A204.1 (cell line): ENCODE results near the gene BMERB1.
"Not testable (repeated sequence)": the region's sequence is repeated elsewhere in the genome, so short reads cannot be mapped to it uniquely, and the experiment has no call there.

Experiments used
- FAIRE-seq: peaks from 2 replicates; lab custom pipeline; 2012; peaks lifted over from hg19 to GRCh38; lab: Jason Lieb, UNC

BMERB1 gene

GRCh38 chr16:15597135-15597534 lies 162.7 kb downstream of the BMERB1 start:
- no peak for FAIRE-seq

DNA sequence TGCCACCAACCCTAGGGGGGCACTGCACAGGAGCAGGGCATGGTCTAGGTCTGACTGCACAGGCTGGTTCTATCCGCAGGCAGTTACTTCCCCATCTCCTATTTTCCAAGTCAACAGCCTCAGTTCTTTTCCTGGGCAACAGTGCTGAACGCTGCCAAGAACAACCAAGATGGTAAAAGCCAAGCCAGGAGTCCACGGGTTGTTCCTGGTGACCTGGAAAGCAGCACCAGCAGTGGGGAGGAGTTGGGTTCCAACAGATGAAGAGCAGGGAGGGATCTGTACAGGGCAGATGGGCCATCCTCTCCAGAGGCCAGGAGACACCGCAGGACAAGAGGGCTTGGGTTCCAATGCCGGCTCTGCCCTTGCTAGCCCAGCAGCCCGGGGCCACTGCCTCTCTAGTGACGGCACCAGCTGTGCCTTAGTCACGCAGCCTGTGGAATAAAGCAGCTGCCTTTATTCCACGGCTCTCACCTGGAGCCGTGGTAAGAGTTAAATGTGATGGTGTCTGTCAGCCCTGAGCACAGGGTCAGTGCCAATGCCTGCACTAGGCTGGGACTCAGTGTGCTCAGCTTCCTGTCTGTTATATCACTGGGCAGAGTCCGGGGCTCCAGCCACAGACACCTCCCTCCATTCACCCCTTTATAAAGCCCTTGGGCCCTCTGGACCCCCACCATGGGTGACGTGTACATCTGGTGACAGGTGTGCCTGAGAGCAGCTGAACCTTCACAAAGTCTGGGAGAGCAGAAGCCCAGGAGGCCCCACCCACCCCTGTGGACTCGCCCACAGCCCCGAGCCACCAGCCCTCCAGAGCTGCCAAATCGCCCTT lies 163.6 kb downstream of the BMERB1 start:
- no peak for FAIRE-seq

DNA sequence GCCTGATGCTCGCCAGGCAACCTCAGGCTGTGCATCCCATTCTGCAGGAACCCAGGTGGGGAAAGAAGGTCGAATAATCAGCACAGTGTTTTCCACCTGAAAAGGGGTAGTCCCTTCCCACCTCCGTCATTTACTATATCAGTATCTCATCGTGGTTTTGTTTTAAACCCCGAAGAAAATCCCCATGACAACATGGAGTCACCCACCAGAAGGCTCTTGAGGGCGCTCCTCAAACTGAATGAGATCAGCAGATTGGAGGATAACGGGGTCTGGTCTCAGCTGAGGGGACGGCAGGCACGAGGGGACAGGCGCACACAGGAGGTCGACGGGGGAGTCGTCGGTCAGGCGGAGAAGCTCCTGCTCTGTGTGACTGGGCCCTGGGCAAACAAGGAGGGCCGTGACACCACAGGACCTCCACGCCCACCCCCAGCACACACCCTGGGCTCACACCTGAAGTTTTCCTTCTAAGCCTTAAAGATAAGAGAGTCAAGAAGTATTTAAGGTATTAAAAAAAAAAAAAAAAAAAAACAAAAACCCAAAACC lies 164.3 kb downstream of the BMERB1 start:
- FAIRE-seq, result no peak

- FAIRE-seq, result no peak
These were observed 165.1 kb downstream of the BMERB1 start for GRCh38 chr16:15599303-15600070.

DNA sequence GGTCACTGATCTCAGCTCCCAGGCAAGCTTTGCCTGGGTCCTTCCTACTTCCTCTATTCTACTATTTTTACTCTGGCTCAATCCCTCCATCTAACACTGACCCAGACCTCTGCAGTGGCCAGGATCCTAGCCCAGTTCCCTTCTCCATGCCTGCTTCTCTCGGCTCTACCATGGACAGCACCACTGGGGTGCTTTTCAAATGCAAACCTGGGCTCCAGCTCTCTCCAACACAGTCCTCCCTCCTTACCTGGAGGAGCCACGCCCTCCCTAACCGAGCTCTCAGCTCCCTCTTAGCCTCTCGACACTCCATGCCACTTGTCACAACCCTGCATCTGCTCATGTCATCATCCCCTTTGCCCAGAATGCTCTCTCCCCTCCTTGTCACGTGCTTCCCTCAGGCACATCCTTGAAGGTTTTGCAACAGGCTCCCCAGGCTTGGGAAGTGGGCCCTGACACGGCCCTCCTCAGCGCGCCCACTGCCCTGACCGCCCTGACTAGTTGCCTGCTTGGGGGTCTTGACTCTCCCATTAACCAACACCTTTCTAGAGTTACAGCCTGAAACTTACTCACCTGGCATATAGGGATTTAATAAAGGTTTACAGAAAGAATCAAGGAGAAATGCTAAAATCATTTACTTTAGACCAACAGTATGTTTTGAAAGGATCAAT lies 167.0 kb downstream of the BMERB1 start:
- no peak for FAIRE-seq

GRCh38 chr16:15602285-15603044 lies 168.1 kb downstream of the BMERB1 start:
- FAIRE-seq, result no peak

- no peak for FAIRE-seq
These were observed 170.4 kb downstream of the BMERB1 start for GRCh38 chr16:15604460-15605440.

DNA sequence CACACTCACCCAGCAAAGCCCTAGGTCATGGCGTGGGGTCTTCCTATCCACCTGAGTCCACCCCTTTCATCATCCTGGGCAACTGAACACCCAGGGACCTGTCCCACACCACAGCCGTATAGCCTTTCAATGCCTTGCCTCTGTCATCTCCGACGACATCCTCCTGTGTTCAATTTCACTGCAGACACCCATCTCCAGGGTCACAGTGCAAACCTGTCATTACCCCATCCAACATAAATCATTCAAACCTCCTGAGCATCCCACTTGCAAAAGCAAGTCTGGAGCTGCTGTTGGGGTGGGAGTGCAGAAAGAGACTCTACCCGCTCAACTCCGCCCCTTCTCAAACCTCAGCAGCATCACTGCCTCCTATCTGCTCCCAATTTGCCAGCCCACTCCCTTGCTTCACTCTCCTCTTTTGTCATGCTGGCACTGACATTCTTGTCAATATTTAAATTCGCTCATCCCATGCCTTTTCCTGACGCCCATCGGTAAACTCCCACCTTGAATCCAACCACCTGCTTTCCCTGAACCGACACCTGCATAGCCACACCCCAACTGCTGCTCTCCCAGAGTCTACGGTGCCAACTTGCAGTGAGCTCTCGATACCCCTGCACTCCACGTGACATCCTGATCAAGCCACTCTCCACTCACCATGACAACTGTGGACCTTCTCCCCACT lies 171.6 kb downstream of the BMERB1 start:
- no peak for FAIRE-seq

- no peak for FAIRE-seq
These were observed 172.3 kb downstream of the BMERB1 start for GRCh38 chr16:15606518-15607220.

DNA sequence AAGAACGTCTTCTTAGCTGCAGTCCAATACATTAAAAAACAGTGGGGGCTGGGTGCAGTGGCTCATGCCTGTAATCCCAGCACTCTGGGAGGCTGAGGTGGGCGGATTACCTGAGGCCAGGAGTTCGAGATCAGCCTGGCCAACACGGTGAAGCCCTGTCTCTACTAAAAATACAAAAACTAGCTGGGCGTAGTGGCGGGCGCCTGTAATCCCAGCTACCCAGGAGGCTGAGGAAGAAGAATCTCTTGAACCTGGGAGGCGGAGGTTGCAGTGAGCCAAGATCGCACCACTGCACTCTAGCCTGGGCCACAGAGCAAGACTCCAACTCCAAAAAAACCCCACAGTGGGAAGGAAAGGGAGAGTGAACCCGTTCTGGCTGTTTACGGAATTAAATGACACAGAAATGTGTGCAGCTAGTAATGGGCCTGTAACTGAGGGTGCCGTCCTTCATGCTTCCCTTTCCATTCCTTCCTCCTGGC lies 172.9 kb downstream of the BMERB1 start:
- FAIRE-seq, result not testable (repeated sequence)

DNA sequence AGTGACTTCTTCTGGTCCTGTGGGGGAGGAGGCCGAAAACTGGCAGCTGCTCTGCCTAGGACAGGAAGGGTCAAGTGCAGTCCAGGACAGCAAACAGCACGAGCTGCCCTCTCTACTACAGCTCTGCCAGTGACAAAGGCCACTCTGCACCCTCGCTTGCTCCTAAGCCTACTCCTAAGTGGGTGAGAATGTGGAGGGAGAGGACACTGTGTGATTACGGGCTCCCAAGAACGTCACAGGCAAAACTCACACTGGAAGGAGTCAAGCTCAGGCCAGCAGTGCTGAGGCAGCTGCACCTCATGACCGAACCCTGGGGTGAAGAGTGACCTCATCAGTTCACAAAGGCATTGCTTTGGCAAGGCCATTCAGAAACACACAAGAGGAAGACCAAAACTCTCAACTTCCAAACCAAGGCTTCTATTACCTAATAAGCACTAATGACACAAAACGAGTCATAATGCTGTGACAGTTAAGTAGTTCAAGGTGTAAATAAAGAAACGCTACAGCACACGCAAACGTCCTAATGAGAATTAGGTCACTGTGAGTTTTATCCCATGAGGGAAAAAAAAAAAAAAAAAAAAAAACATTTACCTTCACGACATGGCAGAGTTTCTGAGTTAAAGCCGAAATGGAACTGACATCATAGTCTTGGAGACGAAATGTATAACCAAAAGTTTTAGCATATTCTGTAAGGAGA lies 173.5 kb downstream of the BMERB1 start:
- no peak for FAIRE-seq

GRCh38 chr16:15608398-15609285 lies 174.3 kb downstream of the BMERB1 start:
- FAIRE-seq, result no peak

- FAIRE-seq, result no peak
These were observed 174.9 kb downstream of the BMERB1 start for GRCh38 chr16:15609286-15609649.

DNA sequence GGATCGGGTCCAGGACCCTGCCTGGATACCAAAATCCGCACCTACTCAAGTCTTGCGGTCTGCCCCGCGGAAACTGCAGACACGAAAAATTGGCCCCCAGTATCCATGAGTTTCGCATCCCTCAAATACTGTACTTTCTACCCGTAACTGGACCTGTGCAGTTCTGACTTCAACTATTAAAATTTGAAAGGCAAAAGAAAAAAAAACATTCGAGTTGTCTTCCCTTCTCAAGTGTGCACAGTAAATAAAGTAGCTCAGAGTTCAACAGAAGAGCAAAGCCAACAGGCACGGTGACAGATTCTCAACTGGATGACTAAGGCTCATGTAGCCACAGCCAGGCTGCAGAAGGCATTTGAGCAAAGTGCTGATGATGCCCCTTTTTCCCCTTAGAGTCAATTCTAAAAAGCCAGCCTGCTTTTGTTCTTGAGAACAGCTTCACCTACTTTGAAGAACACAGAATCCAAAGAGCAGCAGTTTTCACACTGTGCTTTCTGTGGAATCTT lies 176.0 kb downstream of the BMERB1 start:
- FAIRE-seq, result no peak

DNA sequence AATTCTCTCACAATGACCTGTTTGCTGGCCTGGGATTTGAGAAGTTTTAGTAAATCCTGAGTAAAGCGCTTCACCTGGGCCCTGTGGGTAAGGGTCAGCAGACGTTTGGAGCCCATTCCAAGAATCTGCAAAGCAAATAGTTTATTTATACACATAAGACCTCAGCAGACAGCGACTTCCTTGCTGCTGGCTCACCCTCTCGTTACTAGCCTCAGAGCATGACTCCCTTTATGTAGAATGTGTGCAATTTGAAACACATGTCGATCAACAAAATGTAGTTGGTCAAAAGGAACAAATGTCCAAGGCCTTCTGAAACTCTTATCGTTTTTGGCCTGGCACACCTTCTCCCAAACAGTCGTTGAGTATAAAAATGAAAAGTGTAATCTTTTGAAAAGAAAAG lies 177.2 kb downstream of the BMERB1 start:
- no peak for FAIRE-seq

GRCh38 chr16:15613676-15614075 lies 179.3 kb downstream of the BMERB1 start:
- no peak for FAIRE-seq

DNA sequence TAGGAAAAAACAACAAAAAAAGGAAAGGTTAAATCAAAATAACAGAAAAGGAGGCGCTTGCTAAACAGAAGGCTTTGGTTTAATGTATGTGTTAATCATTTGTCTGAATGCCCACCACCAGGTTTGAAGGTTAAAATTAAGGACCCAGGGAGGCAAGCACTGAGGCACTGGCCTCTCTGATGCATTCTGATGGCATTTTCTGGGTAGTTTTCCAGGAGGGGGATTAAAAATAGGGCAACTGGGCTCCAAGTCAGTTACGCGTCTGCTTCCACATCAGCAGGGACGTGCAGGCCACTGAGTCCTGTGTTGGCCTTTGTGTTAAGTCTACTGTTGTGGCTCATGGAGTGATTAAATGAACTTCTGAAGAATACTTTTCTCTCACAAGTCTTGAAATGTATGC lies 181.6 kb downstream of the BMERB1 start:
- no peak for FAIRE-seq
